ENCODE results near the gene REXO4. TPM values are rescaled to one million over a fixed set of nuclear protein-coding genes. Genes with fewer than 3 reads are reported as not detected.

REXO4 gene
- total RNA-seq, 2 donors from 2014 or later, result 13.4 to 13.8 TPM

DNA sequence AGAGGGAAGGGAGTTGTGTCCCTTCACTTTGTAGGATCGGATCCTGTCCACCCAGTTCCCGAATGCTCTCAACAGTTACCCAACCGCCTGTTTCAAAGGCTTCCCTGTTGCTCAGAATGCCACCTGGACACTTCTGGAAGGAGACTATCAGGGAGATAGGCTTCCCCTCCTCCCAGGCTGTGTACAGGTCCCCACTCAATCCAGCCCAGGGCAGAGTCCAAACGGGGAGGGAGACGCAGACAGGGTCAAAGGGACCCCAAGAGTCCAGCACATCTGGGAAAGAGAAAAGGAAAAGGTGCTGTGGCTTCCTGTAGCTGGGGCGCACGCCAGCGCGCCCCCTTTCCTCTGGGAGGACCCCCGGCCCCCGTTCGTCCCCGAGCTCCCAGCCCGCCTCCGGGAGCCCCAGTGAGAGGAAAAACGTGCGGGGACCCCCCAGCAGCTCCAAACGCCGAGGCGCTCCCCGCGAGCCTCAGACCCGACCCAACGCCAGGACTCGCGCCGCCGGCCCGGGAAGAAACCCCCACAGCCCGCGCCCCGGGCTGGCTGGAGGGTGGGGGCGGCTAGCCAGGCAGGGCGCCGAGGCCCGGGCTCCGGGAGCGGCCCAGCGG is 42.6 kb downstream of the REXO4 start:
- no peak for DNase-seq (ENCODE audit: low spot score)
- H3K27me3 ChIP-seq, result no peaks in the 10 kb centered on the region
- peaks cover 0 to 51% of the 10 kb centered on the region in 2 donors for H3K4me1 ChIP-seq
- peak overlapping the region; percentile 98 to 99 for H3K4me3 ChIP-seq
- peak overlapping the region; percentile 92 for H3K27ac ChIP-seq
- TF ChIP-seq, protein P1, sequence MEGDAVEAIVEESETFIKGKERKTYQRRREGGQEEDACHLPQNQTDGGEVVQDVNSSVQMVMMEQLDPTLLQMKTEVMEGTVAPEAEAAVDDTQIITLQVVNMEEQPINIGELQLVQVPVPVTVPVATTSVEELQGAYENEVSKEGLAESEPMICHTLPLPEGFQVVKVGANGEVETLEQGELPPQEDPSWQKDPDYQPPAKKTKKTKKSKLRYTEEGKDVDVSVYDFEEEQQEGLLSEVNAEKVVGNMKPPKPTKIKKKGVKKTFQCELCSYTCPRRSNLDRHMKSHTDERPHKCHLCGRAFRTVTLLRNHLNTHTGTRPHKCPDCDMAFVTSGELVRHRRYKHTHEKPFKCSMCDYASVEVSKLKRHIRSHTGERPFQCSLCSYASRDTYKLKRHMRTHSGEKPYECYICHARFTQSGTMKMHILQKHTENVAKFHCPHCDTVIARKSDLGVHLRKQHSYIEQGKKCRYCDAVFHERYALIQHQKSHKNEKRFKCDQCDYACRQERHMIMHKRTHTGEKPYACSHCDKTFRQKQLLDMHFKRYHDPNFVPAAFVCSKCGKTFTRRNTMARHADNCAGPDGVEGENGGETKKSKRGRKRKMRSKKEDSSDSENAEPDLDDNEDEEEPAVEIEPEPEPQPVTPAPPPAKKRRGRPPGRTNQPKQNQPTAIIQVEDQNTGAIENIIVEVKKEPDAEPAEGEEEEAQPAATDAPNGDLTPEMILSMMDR (IDR thresholded peaks at IDR 0.05), result no peak
- H3K9me3 ChIP-seq, result no peaks in the 10 kb centered on the region
- H3K36me3 ChIP-seq, result peaks cover 8% of the 10 kb centered on the region

DNA sequence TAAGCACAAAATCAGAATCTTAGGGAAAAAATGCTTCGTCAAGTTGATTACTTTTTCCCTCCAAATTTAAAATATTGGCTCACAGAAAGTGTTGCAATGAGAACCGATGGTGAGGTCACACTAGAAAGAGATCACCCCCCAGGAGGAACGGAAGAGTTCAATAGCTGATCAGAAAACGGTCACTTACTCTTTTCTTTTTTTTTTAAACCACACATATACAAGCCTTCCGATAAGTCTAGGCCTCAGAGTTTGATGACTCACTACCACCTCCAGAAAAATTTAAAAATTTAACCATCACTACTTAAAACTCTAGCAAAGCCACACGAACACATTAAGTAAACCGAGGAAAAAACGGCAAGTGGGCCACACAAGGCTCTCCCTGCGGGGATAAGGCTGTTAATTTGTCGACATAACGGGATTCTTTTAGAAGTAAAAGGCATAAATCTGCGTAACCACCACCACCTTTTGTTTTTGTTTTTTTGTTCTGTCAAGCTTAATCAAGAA is 43.1 kb downstream of the REXO4 start:
- DNase-seq (ENCODE audit: low spot score), result no peak
- H3K36me3 ChIP-seq, result peaks cover 8% of the 10 kb centered on the region
- peak overlapping the region; percentile 98 to 99 for H3K4me3 ChIP-seq
- H3K27ac ChIP-seq, result peak overlapping the region; percentile 92
- H3K9me3 ChIP-seq, result no peaks in the 10 kb centered on the region
- no peaks in the 10 kb centered on the region for H3K27me3 ChIP-seq
- TF ChIP-seq, protein P1 (IDR thresholded peaks at IDR 0.05), result no peak
- H3K4me1 ChIP-seq, result peaks cover 0 to 56% of the 10 kb centered on the region in 2 donors

DNA sequence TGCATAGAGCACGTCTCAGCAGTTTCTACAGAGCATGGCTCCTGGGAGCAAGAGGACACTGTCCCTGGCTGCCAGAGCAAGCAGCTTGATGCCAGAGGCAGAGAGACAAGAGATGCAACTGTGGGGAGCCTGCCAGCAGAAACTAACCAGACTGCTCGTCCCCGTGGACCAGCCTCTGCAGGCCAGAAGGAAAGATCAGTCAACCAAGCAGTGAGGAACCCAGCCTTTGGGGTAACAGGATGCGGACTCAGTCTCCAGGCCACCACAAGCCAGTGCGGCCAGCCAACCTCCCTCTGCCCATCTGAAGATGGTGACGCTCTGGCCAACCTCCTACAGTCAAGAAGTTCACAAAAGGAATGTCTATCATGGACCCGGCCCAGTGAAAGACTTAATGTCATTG is 45.7 kb downstream of the REXO4 start:
- Histone ChIP-seq H3K4me1 (peaks cover 0 to 78% of the 10 kb centered on the region in 2 donors), H3K9me3 (no peaks in the 10 kb centered on the region), H3K27me3 (no peaks in the 10 kb centered on the region), H3K4me3 (no peak overlapping the region), H3K36me3 (peaks cover 10% of the 10 kb centered on the region), H3K27ac (no peak overlapping the region)
- DNase-seq (ENCODE audit: low spot score), result no peak
- TF ChIP-seq, protein P1 (IDR thresholded peaks at IDR 0.05), result no peak

DNA sequence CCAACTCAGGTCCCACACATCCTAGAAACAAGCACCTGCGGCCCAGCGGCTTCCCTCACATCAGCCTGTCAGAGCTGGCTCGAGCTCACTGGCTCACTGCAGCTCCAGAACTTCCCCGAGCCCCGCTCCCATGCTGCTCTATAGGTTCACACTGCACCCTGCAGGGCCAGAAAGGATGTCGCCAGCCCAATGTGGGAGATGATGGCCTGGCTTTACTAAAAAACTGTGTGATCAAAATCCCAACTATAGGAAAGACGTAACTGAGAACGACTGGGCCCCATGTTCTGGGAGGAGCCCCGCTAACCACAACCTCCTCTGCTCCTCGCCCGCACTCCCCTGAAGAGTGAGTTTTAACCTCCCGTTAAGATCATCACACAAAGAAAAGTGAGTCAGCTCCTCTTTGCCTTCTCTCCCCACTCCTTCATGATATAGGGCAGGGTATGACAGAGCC is 46.5 kb downstream of the REXO4 start:
- H3K9me3 ChIP-seq, result no peaks in the 10 kb centered on the region

DNA sequence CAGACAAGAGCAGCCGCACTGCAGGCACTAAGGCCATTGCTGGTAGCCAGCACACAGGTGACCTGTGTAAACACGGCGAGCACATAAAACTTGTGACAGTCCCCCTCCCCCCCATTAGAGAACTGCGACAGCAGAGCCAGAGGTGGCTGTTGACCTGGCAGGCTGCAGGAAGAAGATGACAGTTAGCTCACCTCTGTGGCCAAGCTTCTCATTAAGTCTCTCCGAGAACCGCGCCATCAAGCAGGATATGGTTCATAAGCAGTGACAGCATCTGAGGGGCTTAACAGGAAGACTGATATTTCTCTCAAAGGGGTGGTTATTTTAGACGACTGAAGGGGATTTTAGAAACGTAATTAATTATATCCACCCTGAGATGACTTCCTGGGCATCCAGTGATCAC is 47.1 kb downstream of the REXO4 start:
- H3K4me1 ChIP-seq, result peaks cover 0 to 71% of the 10 kb centered on the region in 2 donors
- no peak overlapping the region for H3K4me3 ChIP-seq
- no peaks in the 10 kb centered on the region for H3K9me3 ChIP-seq
- H3K36me3 ChIP-seq, result peaks cover 25% of the 10 kb centered on the region
- H3K27ac ChIP-seq, result no peak overlapping the region
- TF ChIP-seq, protein P1 (IDR thresholded peaks at IDR 0.05), result no peak
- no peaks in the 10 kb centered on the region for H3K27me3 ChIP-seq
- DNase-seq (ENCODE audit: low spot score), result no peak

More for the DNA sequence above, 46.5 kb downstream of the REXO4 start:
- TF ChIP-seq, protein P1 (IDR thresholded peaks at IDR 0.05), result no peak
- Histone ChIP-seq H3K27me3 (no peaks in the 10 kb centered on the region), H3K27ac (no peak overlapping the region), H3K4me1 (peaks cover 0 to 71% of the 10 kb centered on the region in 2 donors), H3K4me3 (no peak overlapping the region), H3K36me3 (peaks cover 19% of the 10 kb centered on the region)
- no peak for DNase-seq (ENCODE audit: low spot score)
